Stromal cell of bone marrow (primary cell): Measurements from ENCODE around the gene FHDC1.

Source experiments
- DNase-seq: peaks from one replicate; pipeline ENCODE4 v3.0.0-alpha.2; 2012; ENCODE audit warnings: low read depth

FHDC1 gene

DNA sequence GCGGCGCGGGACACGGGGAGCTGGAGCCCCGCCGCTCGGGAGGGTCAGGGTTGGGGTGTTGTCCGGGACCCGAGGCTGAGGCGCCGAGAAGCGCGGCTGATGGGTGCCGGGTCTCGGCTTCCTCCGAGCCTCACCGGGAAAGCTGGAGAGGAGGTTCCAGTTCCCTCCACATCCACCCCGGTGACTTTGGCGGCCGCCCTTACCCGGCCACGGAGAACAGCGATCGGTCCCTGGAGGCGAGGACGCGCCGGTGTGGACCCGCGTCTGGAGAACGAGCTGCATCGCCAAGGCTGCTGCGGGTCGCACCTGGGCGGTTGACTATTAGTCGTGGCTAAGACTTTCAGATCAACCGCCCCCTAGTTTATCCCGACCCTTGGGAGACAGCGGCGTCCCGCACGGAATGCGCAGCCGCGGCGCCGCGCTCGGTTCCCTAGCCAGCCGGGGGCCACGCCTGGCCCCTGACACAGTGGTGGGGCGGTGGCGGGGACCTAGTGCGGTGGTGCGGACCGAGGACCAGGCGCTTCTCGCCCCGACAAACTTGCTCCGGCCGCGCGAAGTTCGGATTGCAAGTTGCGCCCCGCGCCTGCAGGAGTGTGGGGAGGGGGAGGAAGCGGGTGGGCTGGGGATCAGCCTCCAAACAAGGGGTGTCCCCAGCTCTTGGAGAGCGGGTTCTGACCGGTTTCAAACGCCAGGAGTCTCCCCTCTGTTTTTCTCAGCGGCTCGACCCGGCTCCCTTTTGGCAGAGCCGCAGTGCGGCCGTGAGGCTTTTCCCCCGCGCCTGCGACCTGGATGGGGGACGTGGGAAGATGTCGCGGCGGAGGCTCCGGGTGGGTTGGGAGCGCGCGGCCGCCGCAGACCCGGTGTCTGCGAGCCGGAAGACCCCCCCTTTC lies 568 bp downstream of the FHDC1 start:
- no peak for DNase-seq

- no peak for DNase-seq
Observed at GRCh38 chr4:152937336-152938236, 1.5 kb downstream of the FHDC1 start.

DNA sequence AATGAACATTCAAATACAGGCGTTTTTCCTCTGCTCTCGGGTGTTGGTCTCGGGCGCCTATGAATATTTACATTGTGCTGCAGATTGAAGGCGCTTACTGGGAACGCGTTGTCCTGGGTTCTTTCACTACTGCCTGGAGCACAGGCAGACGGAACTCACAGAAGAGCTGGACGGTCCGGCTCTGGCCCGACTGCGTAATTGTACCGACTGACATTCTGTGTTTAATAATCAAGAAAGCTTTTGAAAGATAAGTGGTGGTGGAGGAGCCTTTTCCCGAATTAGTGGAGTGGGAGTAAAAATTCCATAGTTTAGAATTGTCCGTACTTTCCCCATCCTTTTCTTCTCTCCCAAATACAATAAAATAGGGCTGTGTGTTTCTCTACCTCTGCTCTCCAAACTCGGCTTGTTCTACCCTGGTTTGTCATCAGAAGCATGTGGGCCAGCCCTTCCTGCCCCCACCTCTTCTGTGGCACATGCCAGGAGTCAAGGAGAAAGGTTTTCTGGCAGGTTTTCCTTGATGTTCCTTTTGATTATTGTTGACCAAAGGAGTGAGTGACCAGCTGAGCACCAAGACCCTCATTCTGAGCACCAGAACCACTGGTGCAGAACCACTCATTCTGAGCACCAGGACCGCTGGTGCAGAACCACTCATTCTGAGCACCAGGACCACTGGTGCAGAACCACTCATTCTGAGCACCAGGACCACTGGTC lies 2.3 kb downstream of the FHDC1 start:
- no peak for DNase-seq

DNA sequence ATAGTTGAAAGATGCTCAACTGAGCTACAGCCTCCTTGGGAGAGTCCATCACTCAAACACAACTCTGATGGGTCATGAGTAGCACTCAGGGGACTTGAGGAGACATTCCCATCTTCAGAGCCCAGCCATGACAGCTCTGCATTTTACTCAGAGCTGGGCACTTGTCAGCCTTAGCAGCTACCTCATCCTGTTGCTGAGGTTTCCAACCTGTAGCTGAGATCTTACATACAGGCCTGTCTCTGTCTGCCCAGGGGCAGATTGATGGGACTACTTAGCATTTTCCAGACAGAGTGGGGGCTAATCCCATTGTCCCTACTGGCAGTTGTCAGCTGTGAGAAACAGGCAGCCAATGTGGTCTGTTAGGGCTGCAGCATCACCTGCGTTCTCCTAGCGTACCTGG lies 3.5 kb downstream of the FHDC1 start:
- no peak for DNase-seq

DNA sequence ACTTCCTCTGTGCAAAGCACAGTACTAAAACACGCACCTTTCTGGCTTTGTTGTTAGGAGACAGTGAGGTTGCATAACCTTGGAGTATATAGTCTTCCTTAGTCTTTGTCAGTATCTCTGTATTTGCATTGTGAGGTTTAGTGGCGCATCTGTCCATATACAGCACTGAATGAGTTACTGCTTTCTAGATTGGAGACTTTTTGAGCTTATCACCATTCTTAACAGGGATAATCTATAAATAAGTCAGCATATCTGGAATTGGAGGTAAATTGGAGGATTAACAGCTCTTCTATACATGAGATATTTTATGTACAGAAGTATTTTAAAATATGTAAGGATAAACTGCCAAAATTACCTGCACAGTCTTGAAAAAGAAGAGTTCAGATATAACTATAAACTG lies 4.3 kb downstream of the FHDC1 start:
- no peak for DNase-seq

DNA sequence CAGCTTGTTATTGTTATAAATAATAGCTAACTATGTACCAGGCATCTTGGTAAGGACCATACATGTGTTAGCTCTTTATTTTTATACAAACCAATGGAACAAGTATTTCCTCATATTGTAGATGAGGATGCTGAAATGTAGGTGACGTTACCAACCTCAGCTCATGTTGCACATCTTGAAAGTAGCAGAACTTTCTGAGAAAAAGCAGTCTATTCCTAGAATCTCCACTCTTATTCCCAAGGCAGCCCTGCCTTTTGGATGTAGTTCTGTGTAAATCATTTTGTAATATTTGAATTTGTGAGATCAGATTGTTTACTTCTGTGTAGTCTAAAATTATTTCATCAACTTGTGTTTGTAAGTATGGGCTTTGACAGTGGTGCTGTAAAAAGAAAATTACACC lies 5.3 kb downstream of the FHDC1 start:
- DNase-seq: no peak

- DNase-seq: no peak
Observed at GRCh38 chr4:152942346-152942745, 6.2 kb downstream of the FHDC1 start.

GRCh38 chr4:152943672-152944071 lies 7.5 kb downstream of the FHDC1 start:
- no peak for DNase-seq

DNA sequence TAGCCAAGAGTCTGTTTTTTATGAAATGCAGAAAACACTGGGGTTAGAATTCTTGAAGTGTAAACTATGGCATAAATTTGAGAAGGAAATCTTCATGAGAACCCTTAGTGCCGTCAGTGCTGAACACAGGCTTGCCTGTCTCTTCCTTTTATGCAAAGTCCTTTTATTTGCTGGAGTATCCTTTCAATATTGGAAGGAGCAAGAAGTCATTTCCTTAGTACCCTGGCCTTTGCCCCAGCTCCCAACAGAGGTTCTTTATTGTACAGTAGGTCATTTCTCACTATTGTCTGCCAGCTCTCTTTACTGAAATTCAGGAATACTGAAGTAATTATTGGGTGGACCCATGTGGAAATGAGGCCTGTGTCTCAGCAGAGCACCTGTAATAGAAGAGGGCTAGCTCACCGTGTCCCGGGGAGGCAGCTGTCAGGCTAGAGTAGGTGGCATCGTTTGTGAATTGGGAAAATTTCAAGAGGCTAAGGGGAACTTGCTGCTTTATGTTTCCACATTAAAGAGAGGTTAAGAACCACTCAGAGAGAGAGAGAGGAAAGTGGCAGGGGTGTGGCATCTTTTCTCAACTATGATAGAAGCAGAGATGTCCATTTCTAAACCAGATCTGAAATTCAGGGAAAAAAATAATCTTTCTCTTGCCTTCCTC lies 8.7 kb downstream of the FHDC1 start:
- no peak for DNase-seq

- DNase-seq: no peak
Observed at GRCh38 chr4:152945639-152946038, 9.5 kb downstream of the FHDC1 start.

DNA sequence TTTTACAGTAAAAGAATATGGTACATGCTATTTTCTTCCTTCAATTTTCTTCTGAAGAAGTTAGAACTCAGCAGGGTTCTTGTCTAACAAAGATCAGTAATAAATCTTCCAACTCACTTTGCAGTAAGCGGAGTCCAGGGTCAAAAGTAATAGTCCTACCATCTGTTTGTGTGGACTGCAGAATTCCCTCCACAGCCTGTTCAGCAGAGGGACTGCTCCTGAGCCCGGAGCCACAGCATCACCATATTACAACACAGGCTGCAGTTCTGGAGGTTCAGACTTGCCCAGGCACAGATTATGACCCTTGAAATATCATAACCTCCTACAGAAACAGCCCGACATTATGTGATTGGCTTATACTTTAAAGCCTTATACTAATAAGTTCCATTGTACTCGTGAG lies 10.3 kb downstream of the FHDC1 start:
- no peak for DNase-seq

DNA sequence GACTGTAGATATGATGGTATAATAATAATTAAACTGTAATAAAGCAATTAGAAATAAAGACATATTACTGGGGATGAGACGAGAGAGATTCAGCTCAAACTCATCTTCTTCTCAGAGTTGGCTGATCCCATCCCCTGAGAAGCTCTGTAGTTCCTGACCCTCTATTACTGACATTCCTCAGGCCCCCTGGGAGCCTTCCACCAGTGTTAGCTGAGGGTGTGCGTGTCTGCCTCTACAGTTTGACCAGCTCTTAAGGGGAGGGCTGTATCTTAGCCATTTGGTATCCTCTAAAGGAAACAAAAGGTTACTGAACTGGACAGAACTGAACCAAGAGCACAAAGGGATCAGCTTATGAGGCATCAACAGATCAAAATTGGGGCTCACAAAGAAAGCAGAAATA lies 11.2 kb downstream of the FHDC1 start:
- no peak for DNase-seq

DNA sequence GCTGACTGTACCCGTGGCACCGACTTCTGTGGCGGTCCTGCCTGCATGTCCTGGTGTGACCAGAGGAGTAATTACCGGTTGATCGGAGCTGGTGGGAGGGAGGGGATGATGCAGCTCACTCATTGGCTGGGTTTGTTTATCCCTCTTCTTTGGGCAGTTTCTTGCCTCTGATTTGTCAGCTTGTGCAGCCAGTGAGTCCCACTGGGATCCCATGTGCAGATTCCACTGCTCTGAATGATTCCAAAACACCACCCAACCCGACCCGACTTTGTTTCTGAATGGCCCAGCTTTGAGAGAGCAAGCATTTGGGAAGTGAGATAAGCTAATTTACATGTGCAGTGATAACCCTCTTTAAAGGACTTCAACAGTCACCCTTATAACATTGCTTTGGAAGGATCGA lies 13.8 kb downstream of the FHDC1 start:
- DNase-seq: no peak

- DNase-seq: no peak
Observed at GRCh38 chr4:152950402-152951274, 14.5 kb downstream of the FHDC1 start.

GRCh38 chr4:152951348-152951747 lies 15.2 kb downstream of the FHDC1 start:
- DNase-seq: no peak

- no peak for DNase-seq
Observed at GRCh38 chr4:152953514-152953913, 17.4 kb downstream of the FHDC1 start.

DNA sequence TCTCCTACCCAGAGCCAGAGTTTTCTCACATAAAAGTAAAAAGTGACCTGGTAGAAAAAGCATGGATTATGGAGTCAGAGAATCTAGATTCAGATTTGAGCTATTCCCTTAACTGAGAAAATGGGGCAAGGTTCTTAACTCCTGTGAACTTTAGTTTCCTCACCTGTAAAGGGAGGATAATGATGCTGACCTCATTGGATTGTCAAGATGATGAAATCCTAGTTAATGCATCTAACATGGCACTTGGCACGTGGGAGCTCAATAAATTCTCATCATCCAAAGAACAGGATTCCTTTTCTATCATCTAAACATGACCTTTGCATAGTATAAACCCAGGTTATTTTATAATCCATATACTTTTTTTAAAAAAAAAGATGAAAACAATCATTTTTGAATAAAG lies 18.6 kb downstream of the FHDC1 start:
- no peak for DNase-seq

- no peak for DNase-seq
Observed at GRCh38 chr4:152956147-152956546, 20.0 kb downstream of the FHDC1 start.

GRCh38 chr4:152956650-152957436 lies 20.7 kb downstream of the FHDC1 start:
- no peak for DNase-seq
